Fibroblast of pulmonary artery (primary cell): ENCODE results near the gene SUMO3.
"Not testable (repeated sequence)": the region's sequence is repeated elsewhere in the genome, so short reads cannot be mapped to it uniquely, and the experiment has no call there.

Experiments used
- DNase-seq: peaks from one replicate; pipeline ENCODE4 v3.0.0-alpha.2; 2010; ENCODE audit warnings: low read depth
- H3K4me3 ChIP-seq: replicated peaks from 2 replicates; pipeline ENCODE4 v1.5.1; 2011; ENCODE audit warnings: low read depth, mild to moderate bottlenecking, control low read depth, low read length, moderate library complexity
- CTCF ChIP-seq: IDR thresholded peaks from 2 replicates; pipeline ENCODE4 v1.5.1; 2011; ENCODE audit warnings: mild to moderate bottlenecking, control low read depth, low read length, inconsistent platforms; ENCODE audit errors: missing control alignments

SUMO3 gene

GRCh38 chr21:44834951-44835646 lies 17.2 kb upstream of the SUMO3 start:
- no peak for DNase-seq
- H3K4me3 ChIP-seq, result no peak overlapping the region
- TF ChIP-seq CTCF, result no peak

GRCh38 chr21:44834231-44834950 lies 16.5 kb upstream of the SUMO3 start:
- DNase-seq, result no peak
- TF ChIP-seq CTCF, result no peak
- H3K4me3 ChIP-seq, result no peak overlapping the region

GRCh38 chr21:44833663-44834062 lies 15.8 kb upstream of the SUMO3 start:
- no peak overlapping the region for H3K4me3 ChIP-seq
- DNase-seq, result no peak
- no peak for TF ChIP-seq CTCF

- DNase-seq, H3K4me3 ChIP-seq: not testable (repeated sequence)
These were observed 14.8 kb upstream of the SUMO3 start for GRCh38 chr21:44832516-44833255.

GRCh38 chr21:44831227-44831860 lies 13.5 kb upstream of the SUMO3 start:
- no peak for TF ChIP-seq CTCF
- H3K4me3 ChIP-seq, result no peak overlapping the region
- no peak for DNase-seq

GRCh38 chr21:44829507-44830092 lies 11.7 kb upstream of the SUMO3 start:
- DNase-seq, result no peak
- no peak for TF ChIP-seq CTCF
- H3K4me3 ChIP-seq, result no peak overlapping the region
